GF-D8 (cell line): ENCODE measurements around the gene UBE3B.
"Not testable (repeated sequence)": the region's sequence is repeated elsewhere in the genome, so short reads cannot be mapped to it uniquely, and the experiment has no call there.

ENCODE experiments used
- DNase-seq: peaks from one replicate; lab custom pipeline; 2025; lab: John Stamatoyannopoulos, UW

UBE3B gene

GRCh38 chr12:109450980-109451379 lies 26.5 kb upstream of the UBE3B start:
- DNase-seq: no peak

- DNase-seq: no peak
These were observed 26.0 kb upstream of the UBE3B start for GRCh38 chr12:109451400-109451799.

GRCh38 chr12:109452489-109452888 lies 24.9 kb upstream of the UBE3B start:
- DNase-seq: no peak

- DNase-seq: no peak
These were observed 21.7 kb upstream of the UBE3B start for GRCh38 chr12:109455706-109456105.

- DNase-seq: no peak
These were observed 19.3 kb upstream of the UBE3B start for GRCh38 chr12:109458086-109458485.

GRCh38 chr12:109458771-109459208 lies 18.6 kb upstream of the UBE3B start:
- DNase-seq: no peak

GRCh38 chr12:109459247-109459646 lies 18.2 kb upstream of the UBE3B start:
- DNase-seq: no peak

GRCh38 chr12:109460538-109460937 lies 16.9 kb upstream of the UBE3B start:
- DNase-seq: no peak

- DNase-seq: peak; percentile 77
These were observed 16.2 kb upstream of the UBE3B start for GRCh38 chr12:109461049-109461845.

- DNase-seq: no peak
These were observed 15.3 kb upstream of the UBE3B start for GRCh38 chr12:109461846-109462756.

- no peak for DNase-seq
These were observed 14.4 kb upstream of the UBE3B start for GRCh38 chr12:109462868-109463692.

GRCh38 chr12:109463756-109464155 lies 13.7 kb upstream of the UBE3B start:
- no peak for DNase-seq

- no peak for DNase-seq
These were observed 12.6 kb upstream of the UBE3B start for GRCh38 chr12:109464642-109465351.

GRCh38 chr12:109466305-109466704 lies 11.1 kb upstream of the UBE3B start:
- DNase-seq: no peak

GRCh38 chr12:109466821-109467220 lies 10.6 kb upstream of the UBE3B start:
- no peak for DNase-seq

- no peak for DNase-seq
These were observed 9.3 kb upstream of the UBE3B start for GRCh38 chr12:109467978-109468676.

- DNase-seq: no peak
These were observed 7.9 kb upstream of the UBE3B start for GRCh38 chr12:109469517-109469916.

GRCh38 chr12:109473006-109473405 lies 4.4 kb upstream of the UBE3B start:
- DNase-seq: no peak

GRCh38 chr12:109473526-109474270 lies 3.7 kb upstream of the UBE3B start:
- not testable (repeated sequence) for DNase-seq

- no peak for DNase-seq
These were observed 2.3 kb upstream of the UBE3B start for GRCh38 chr12:109475121-109475520.
